Breast epithelium (tissue), 3 donors: ENCODE data around the gene ADARB1.

Source experiments
- POLR2A ChIP-seq: fragments of 450-650 bp; IDR thresholded peaks from one replicate; pipeline ENCODE4 v1.6.1; 2016; ENCODE audit warnings: antibody characterized with exemption, mild to moderate bottlenecking, moderate library complexity
- POLR2AphosphoS5 ChIP-seq, 3 donors: sonication (generic); formaldehyde crosslinking; IDR thresholded peaks; one replicate each; pipeline ENCODE4 v1.6.1; 2017; ENCODE audit warnings: antibody characterized with exemption in 3 of 3

- TF ChIP-seq POLR2AphosphoS5 (IDR thresholded peaks at IDR 0.05) (no peak), POLR2A (no peak)
Observed at GRCh38 chr21:45180246-45180599, 105.8 kb downstream of the ADARB1 start.
